ENCODE measurements around the gene TGFA.

DNA sequence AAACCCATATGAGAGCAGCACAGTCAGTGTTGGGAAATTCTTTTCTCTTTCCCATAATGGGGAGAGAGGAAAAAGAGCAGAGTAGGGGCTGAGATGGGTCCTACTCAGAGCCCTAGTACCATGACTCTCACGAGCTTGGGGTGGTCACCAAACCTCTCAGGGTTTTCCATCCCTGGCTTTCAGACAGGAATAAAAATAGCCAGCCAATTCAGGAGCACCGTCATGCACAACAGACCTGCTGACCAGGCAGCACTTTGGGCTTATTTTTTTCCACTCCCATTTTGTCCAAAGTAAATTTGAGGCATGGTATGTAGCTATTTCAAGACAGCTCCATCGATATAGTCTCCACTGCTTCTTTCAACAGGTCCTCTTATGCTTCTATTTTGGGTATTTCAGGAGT, 86.4 kb downstream of the TGFA start:
- no peak for TF ChIP-seq POLR2A (IDR thresholded peaks at IDR 0.05)
- TF ChIP-seq, protein P1, sequence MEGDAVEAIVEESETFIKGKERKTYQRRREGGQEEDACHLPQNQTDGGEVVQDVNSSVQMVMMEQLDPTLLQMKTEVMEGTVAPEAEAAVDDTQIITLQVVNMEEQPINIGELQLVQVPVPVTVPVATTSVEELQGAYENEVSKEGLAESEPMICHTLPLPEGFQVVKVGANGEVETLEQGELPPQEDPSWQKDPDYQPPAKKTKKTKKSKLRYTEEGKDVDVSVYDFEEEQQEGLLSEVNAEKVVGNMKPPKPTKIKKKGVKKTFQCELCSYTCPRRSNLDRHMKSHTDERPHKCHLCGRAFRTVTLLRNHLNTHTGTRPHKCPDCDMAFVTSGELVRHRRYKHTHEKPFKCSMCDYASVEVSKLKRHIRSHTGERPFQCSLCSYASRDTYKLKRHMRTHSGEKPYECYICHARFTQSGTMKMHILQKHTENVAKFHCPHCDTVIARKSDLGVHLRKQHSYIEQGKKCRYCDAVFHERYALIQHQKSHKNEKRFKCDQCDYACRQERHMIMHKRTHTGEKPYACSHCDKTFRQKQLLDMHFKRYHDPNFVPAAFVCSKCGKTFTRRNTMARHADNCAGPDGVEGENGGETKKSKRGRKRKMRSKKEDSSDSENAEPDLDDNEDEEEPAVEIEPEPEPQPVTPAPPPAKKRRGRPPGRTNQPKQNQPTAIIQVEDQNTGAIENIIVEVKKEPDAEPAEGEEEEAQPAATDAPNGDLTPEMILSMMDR (IDR thresholded peaks at IDR 0.05): no peak

Measured in body of pancreas (tissue), 4 donors.